Body of pancreas (tissue), 4 donors: ENCODE results near the gene FGF6. TPM values are rescaled to one million over a fixed set of nuclear protein-coding genes. Genes with fewer than 3 reads are reported as not detected.

Experiments
- ATAC-seq: fragments of 150-250 bp; one replicate; pipeline ENCODE4 v1.9.1; 2016
- DNase-seq, 4 donors: peaks; one replicate each; pipeline ENCODE4 v3.0.0-alpha.2; 2019
- H3K27ac ChIP-seq, 4 donors: fragments of 200-600 bp; sonication (generic); 1 replicate in 3 of 4; 2 replicates in 1 of 4; pipeline versions ENCODE4 v1.5.1 to v1.6.1; 2016 to 2019; ENCODE audit warnings: mild to moderate bottlenecking in 1 of 4, mixed read lengths in 1 of 4, moderate library complexity in 1 of 4
- H3K27me3 ChIP-seq, 2 donors: fragments of 200-600 bp; sonication (generic); one replicate each; pipeline ENCODE4 v1.6.0; 2016; ENCODE audit warnings: mild to moderate bottlenecking in 1 of 2
- H3K36me3 ChIP-seq, 2 donors: fragments of 200-600 bp; sonication (generic); replicated peaks in 1 of 2; 2 replicates each; pipeline ENCODE4 v1.5.1; 2016; ENCODE audit warnings: low read depth in 2 of 2; ENCODE audit not compliant: insufficient read depth in 1 of 2
- H3K4me1 ChIP-seq: fragments of 200-600 bp; sonication (generic); one replicate; pipeline ENCODE4 v1.6.0; 2016
- H3K4me3 ChIP-seq, 2 donors: fragments of 200-600 bp; sonication (generic); 1 replicate in 1 of 2; 2 replicates in 1 of 2; pipeline ENCODE4 v1.5.1; 2016 to 2019
- H3K9me3 ChIP-seq, 3 donors: fragments of 200-600 bp; sonication (generic); 1 replicate in 2 of 3; 2 replicates in 1 of 3; pipeline ENCODE4 v1.5.1; 2016
- POLR2A ChIP-seq, 3 donors: fragments of 450-650 bp; IDR thresholded peaks; one replicate each; pipeline ENCODE4 v1.6.1; 2016; ENCODE audit warnings: antibody characterized with exemption in 3 of 3, mild to moderate bottlenecking in 2 of 3
- WGBS, 2 donors: methylation state at CpG; one replicate each; pipeline ENCODE4 v1.1.5; 2017; 5-methylcytosine and 5-hydroxymethylcytosine counted together
- intact Hi-C: fragments of 100-400 bp; cut with DNase I; formaldehyde crosslinking; loops from one replicate; pipeline ENCODE4 v1.15.1; 2023
- total RNA-seq, 2 donors: library from RNA; depleted of rRNA; stranded (reverse); fragments of >200 nt; gene quantifications; one replicate each; pipeline ENCODE4 v1.1.0, GENCODE V29; 2016
- TF ChIP-seq, protein P1 (sequence below), 7 experiments: fragments of 450-650 bp in 4 of 7; fragments of 200-600 bp in 3 of 7; sonication (generic) in 3 of 7; IDR thresholded peaks; one replicate each; pipeline ENCODE4 v1.5.1; 2016 to 2019; ENCODE audit warnings: antibody characterized with exemption in 7 of 7

The FGF6 gene
- total RNA-seq, 2 donors from 2014 or later, result not detected

DNA sequence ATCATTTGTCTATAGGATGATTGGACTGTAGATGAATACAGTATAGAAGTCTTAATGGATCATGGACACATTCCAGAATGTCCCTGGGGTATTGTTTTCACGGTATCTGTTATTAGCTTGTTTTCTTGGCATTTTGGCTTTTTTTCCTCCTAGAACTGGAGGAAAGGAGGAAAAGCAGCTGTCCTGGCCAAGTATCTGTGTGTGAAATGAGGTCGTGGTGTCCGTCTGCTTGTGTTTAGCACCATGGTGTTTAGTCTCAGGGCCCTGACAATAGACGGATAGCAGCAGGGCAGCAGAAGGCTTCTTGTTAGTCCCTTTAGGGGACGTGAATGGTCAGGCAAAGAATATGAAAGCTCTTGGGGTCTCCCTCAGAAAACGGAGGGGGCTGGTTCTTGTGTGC is 21.2 kb downstream of the FGF6 start:
- no peak overlapping the region for H3K27ac ChIP-seq
- no peaks in the 10 kb centered on the region for H3K36me3 ChIP-seq
- TF ChIP-seq, protein P1, sequence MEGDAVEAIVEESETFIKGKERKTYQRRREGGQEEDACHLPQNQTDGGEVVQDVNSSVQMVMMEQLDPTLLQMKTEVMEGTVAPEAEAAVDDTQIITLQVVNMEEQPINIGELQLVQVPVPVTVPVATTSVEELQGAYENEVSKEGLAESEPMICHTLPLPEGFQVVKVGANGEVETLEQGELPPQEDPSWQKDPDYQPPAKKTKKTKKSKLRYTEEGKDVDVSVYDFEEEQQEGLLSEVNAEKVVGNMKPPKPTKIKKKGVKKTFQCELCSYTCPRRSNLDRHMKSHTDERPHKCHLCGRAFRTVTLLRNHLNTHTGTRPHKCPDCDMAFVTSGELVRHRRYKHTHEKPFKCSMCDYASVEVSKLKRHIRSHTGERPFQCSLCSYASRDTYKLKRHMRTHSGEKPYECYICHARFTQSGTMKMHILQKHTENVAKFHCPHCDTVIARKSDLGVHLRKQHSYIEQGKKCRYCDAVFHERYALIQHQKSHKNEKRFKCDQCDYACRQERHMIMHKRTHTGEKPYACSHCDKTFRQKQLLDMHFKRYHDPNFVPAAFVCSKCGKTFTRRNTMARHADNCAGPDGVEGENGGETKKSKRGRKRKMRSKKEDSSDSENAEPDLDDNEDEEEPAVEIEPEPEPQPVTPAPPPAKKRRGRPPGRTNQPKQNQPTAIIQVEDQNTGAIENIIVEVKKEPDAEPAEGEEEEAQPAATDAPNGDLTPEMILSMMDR (IDR thresholded peaks at IDR 0.05), result no peak
- TF ChIP-seq POLR2A (IDR thresholded peaks at IDR 0.05), result no peak
- H3K27me3 ChIP-seq, result no peaks in the 10 kb centered on the region
- ATAC-seq (no peak), DNase-seq (no peak)
- no peaks in the 10 kb centered on the region for H3K4me1 ChIP-seq
- WGBS, 2 donors, result 39 to 40% methylated on average over 6 of the region's 6 CpGs
- intact Hi-C loops, result no loop called here
- H3K4me3 ChIP-seq, result no peak overlapping the region
- H3K9me3 ChIP-seq, result no peaks in the 10 kb centered on the region

DNA sequence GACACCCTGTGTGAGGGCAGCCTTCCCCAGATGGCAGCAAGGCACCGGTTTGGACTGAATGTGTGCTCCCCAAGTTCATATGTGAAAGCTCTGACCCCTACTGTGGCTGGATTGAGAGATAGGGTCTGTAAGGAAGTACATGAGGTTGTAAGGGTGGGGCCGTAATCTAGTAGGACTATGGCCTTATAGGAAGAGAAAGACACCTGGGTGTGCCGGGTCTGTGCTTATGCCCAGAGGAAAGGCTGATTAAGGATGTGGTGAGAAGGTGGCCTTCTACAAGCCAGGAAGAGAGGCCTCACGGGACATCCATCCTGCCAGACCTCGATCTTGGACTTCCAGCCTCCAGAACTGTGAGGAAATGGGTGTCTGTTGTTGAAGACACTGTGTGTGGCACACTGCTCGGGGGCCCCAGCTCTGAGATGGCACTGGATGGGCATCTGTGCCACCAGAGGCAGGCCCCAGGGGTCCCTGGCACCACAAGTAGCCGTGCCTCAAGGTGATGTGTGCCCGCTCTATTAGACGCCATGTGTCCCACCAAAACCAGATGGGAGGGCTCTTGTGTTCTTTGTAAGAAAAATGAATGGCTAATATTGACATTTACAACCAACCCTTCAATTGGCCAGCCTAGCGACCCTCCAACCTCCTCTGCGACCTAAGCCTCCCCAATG is 22.0 kb downstream of the FGF6 start:
- Histone ChIP-seq H3K36me3 (no peaks in the 10 kb centered on the region), H3K27ac (no peak overlapping the region), H3K4me1 (no peaks in the 10 kb centered on the region), H3K9me3 (no peaks in the 10 kb centered on the region), H3K4me3 (no peak overlapping the region), H3K27me3 (no peaks in the 10 kb centered on the region)
- no peak for TF ChIP-seq POLR2A (IDR thresholded peaks at IDR 0.05)
- 74 to 80% methylated on average over 11 of the region's 11 CpGs for WGBS, 2 donors
- DNase-seq (no peak), ATAC-seq (no peak)
- intact Hi-C loops, result no loop called here

DNA sequence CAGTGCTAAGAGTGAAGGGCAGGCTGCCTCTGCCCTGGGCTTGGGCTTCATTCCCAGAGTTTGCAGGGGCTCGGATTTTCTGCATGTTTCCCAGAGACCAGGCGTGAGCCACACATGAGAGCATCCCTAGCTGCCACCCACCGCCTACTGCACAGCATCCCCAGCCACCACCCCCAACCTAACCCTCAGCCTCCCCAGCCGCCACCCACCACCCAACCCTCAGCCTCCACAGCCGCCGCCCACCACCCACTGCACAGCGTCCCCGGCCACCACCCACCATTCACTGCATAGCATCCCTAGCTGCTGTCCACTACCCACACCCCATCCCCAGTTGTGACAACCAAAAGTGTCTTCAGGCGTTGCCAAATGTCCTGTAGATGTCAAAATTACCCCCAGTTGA is 22.6 kb downstream of the FGF6 start:
- DNase-seq (no peak), ATAC-seq (no peak)
- TF ChIP-seq, protein P1 (IDR thresholded peaks at IDR 0.05), result no peak
- no peak for TF ChIP-seq POLR2A (IDR thresholded peaks at IDR 0.05)
- intact Hi-C loops, result no loop called here
- H3K36me3 ChIP-seq, result no peaks in the 10 kb centered on the region
- H3K27me3 ChIP-seq, result no peaks in the 10 kb centered on the region
- 81 to 82% methylated on average over 8 to 9 of the region's 9 CpGs for WGBS, 2 donors
- H3K9me3 ChIP-seq, result no peaks in the 10 kb centered on the region
- no peak overlapping the region for H3K4me3 ChIP-seq
- H3K27ac ChIP-seq, result no peak overlapping the region
- H3K4me1 ChIP-seq, result no peaks in the 10 kb centered on the region

DNA sequence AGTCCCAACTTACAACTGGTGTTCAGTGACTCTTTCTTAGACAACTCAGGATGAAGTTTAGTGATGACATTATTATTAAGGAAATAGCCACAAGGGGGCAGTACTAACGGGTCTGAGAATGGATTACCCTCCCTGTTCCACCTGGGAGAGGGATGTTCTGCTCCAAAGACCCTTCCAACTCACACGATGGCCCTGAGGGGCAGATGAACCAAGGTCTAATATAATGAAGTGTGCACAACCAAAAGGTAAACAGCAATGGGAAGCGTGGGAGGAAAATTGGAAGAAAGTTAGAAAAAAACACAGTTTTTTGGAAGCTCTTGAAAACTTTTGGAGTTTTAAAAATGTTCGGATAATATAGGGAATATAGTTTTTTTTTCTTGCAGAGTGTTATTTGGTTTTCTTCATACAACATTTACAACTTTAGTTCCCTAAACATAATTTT is 24.0 kb downstream of the FGF6 start:
- Histone ChIP-seq H3K4me1 (no peaks in the 10 kb centered on the region), H3K9me3 (no peaks in the 10 kb centered on the region), H3K36me3 (no peaks in the 10 kb centered on the region), H3K27ac (no peak overlapping the region), H3K27me3 (peaks cover 0 to 3% of the 10 kb centered on the region in 2 donors), H3K4me3 (no peak overlapping the region)
- intact Hi-C loops, result no loop called here
- TF ChIP-seq, protein P1 (IDR thresholded peaks at IDR 0.05), result peak; percentile 29 to 49 (median 41)
- no peak for TF ChIP-seq POLR2A (IDR thresholded peaks at IDR 0.05)
- DNase-seq, result no peak
- WGBS, 2 donors, result 27 to 31% methylated on average over 4 of the region's 4 CpGs
- ATAC-seq, result no peak

DNA sequence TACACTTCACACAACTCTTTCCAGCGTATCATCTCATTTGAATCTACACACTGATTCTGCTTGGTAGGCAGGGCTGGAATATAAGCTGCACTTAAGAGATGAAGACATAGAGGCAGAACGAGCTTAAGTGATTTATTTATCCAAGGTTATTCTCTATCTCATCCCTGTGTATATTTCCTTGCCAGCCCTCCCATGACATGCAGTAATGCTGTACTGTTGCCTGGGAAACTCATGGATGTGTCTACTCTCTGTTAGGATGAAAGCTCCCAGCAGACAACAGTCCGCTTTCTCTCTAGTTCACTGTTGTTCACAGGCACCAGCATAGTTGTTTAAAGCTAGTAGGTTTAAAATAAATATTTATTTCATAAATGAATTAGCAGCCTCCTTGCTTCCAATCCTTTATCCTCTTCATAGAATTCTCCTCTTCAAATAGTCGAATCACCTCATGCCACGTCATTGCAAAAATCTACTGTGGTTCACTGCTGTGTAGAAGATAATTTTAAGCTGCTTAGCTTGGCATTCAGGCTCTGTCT is 25.4 kb downstream of the FGF6 start:
- no peak overlapping the region for H3K27ac ChIP-seq
- no peaks in the 10 kb centered on the region for H3K9me3 ChIP-seq
- 67% methylated on average over 5 of the region's 5 CpGs for WGBS, 2 donors
- H3K27me3 ChIP-seq, result peaks cover 0 to 3% of the 10 kb centered on the region in 2 donors
- intact Hi-C loops, result no loop called here
- DNase-seq (no peak), ATAC-seq (no peak)
- TF ChIP-seq, protein P1 (IDR thresholded peaks at IDR 0.05), result no peak
- no peak for TF ChIP-seq POLR2A (IDR thresholded peaks at IDR 0.05)
- H3K4me1 ChIP-seq, result no peaks in the 10 kb centered on the region
- no peak overlapping the region for H3K4me3 ChIP-seq
- no peaks in the 10 kb centered on the region for H3K36me3 ChIP-seq
